Keratinocyte (primary cell): ENCODE data around the gene ZIC5. TPM values are rescaled to one million over a fixed set of nuclear protein-coding genes. Genes with fewer than 3 reads are reported as not detected.

Experiments
- DNase-seq: peaks from one replicate; pipeline ENCODE4 v3.0.0-alpha.2; 2011; ENCODE audit warnings: low read depth, missing footprints, low spot score
- FAIRE-seq: peaks from 2 replicates; lab custom pipeline; 2011; peaks lifted over from hg19 to GRCh38; lab: Jason Lieb, UNC
- H2AFZ ChIP-seq: 2 replicates; pipeline ENCODE4 v1.6.0; 2012; ENCODE audit warnings: low read length, control low read depth, inconsistent platforms; ENCODE audit not compliant: control insufficient read depth
- H3K27ac ChIP-seq: 2 replicates; pipeline ENCODE4 v1.5.1; 2011; ENCODE audit warnings: low read length; ENCODE audit not compliant: control insufficient read depth, insufficient read depth
- H3K27me3 ChIP-seq: 3 replicates; pipeline ENCODE4 v1.6.0; 2011; ENCODE audit warnings: low read length; ENCODE audit not compliant: control insufficient read depth, insufficient read depth; ENCODE audit errors: extremely low read depth
- H3K36me3 ChIP-seq, 2 experiments: 2 replicates in 1 of 2; 3 replicates in 1 of 2; pipeline ENCODE4 v1.5.1; 2011; ENCODE audit warnings: low read length in 2 of 2, mild to moderate bottlenecking in 1 of 2; ENCODE audit not compliant: control insufficient read depth in 2 of 2, insufficient read depth in 2 of 2; ENCODE audit errors: extremely low read depth in 1 of 2
- H3K4me1 ChIP-seq: 3 replicates; pipeline ENCODE4 v1.5.1; 2011; ENCODE audit warnings: low read length; ENCODE audit not compliant: control insufficient read depth, insufficient read depth; ENCODE audit errors: extremely low read depth
- H3K4me2 ChIP-seq: 3 replicates; pipeline ENCODE4 v1.6.0; 2011; ENCODE audit warnings: low read depth, low read length; ENCODE audit not compliant: control insufficient read depth, insufficient read depth; ENCODE audit errors: extremely low read depth
- H3K4me3 ChIP-seq, 3 experiments: fragments of 200-600 bp in 1 of 3; sonication (generic) in 1 of 3; 2 replicates in 2 of 3; 3 replicates in 1 of 3; pipeline ENCODE4 v1.5.1; 2011 to 2016; ENCODE audit warnings: low read length in 3 of 3, mild to moderate bottlenecking in 3 of 3, control low read depth in 2 of 3, inconsistent platforms in 1 of 3, low read depth in 1 of 3, mixed read lengths in 1 of 3, mixed run types in 1 of 3, moderate library complexity in 1 of 3; ENCODE audit not compliant: control insufficient read depth in 2 of 3, insufficient read depth in 2 of 3; ENCODE audit errors: extremely low read depth in 1 of 3
- H3K79me2 ChIP-seq: 2 replicates; pipeline ENCODE4 v1.6.0; 2012; ENCODE audit warnings: low read length; ENCODE audit not compliant: control insufficient read depth, insufficient read depth
- H3K9ac ChIP-seq: 3 replicates; pipeline ENCODE4 v1.6.0; 2011; ENCODE audit warnings: low read length; ENCODE audit not compliant: control insufficient read depth, insufficient read depth; ENCODE audit errors: extremely low read depth
- H3K9me1 ChIP-seq: 3 replicates; pipeline ENCODE4 v1.6.0; 2011; ENCODE audit warnings: low read length; ENCODE audit not compliant: control insufficient read depth, insufficient read depth; ENCODE audit errors: extremely low read depth
- H3K9me3 ChIP-seq: 2 replicates; pipeline ENCODE4 v1.5.1; 2012; ENCODE audit warnings: low read depth, low read length; ENCODE audit not compliant: control insufficient read depth
- H4K20me1 ChIP-seq: 3 replicates; pipeline ENCODE4 v1.6.0; 2011; ENCODE audit warnings: low read length; ENCODE audit not compliant: control insufficient read depth, insufficient read depth; ENCODE audit errors: extremely low read depth
- EZH2 ChIP-seq: IDR thresholded peaks from one replicate; pipeline ENCODE4 v1.6.1; 2012; ENCODE audit warnings: inconsistent platforms, mild to moderate bottlenecking, low read length, moderate library complexity
- dilution Hi-C: fragments of 300-500 bp; cut with MboI; formaldehyde crosslinking; loops from one replicate; pipeline ENCODE4 v1.7.0; 2020; ENCODE audit warnings: low sequenced_read_pairs; ENCODE audit not compliant: extremely low pct_ligation_motif_present
- polyA plus RNA-seq, 5 experiments: library from polyadenylated mRNA; depleted of rRNA in 3 of 5; stranded (reverse) in 3 of 5; stranded (forward) in 1 of 5; unstranded in 1 of 5; fragments of >200 nt; gene quantifications; 1 replicate in 1 of 5; 2 replicates in 3 of 5; 3 replicates in 1 of 5; pipeline versions ENCODE4 v1.2.1 to v1.2.3, GENCODE V29; 2011 to 2012; ENCODE audit warnings: missing spikeins in 2 of 5, low read depth in 1 of 5, low replicate concordance in 1 of 5
- TF ChIP-seq, protein P1 (sequence below), 3 experiments: IDR thresholded peaks in 1 of 3; conservative IDR thresholded peaks in 1 of 3; optimal IDR thresholded peaks in 1 of 3; 2 replicates in 2 of 3; 3 replicates in 1 of 3; pipeline versions ENCODE3 to v1.5.1; 2011; ENCODE audit warnings: low read length in 3 of 3, mild to moderate bottlenecking in 3 of 3, moderate library complexity in 2 of 3, control low read depth in 1 of 3, inconsistent platforms in 1 of 3; ENCODE audit not compliant: insufficient read depth in 2 of 3; ENCODE audit errors: extremely low read depth in 1 of 3

The ZIC5 gene
- polyA plus RNA-seq, 1 donor (not counting 4 experiments of a cell fraction or from before 2014, with no cell fraction given) = not detected

DNA sequence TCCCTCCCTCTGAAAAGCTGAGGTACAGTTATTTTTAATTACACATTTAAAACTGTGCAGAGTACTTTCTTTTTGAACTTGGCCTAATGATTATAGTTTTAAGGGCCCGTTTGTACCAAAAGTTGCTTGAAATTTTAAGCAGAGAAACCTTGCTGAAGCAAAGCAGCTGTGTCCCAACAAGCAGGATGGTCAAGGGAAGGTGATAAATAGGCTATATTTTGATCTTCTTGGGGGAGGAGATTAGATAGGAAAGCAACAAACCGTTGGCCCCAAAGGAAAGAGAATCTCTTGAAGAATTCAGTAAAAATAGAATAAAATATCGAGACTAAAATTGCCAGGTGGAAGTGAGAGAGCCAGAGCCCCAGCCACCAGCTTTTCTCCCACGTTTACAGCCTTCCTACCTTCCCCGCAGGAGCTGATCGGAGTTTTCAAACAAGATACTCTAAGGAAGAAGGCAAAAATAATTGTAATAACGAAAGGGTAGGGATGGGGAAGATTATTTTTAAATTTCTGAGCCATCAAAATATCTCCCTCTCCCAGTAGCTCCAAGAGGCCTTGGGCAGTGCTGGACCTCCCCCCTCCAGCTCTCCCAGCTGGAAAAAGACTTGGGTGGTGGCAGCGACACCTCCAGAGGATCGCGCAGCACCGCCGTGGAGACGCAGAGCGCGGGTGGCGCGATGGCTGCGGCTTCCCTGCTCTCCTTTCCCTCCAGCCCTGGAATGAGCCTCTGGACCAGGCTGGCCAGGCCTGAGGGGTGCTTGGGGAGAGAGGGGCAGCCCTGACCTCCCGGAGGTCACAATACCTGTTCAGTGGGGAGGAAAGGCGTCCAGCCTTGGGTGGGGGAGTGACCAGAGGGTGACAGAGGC is 15.8 kb upstream of the ZIC5 start:
- Histone ChIP-seq H3K9ac (no peak overlapping the region), H3K9me1 (no peaks in the 10 kb centered on the region), H3K4me3 (no peak overlapping the region), H2AFZ (no peak overlapping the region), H3K27me3 (peaks cover 98% of the 10 kb centered on the region), H3K4me1 (no peaks in the 10 kb centered on the region), H3K9me3 (peaks cover 5% of the 10 kb centered on the region), H3K4me2 (no peak overlapping the region), H3K36me3 (no peaks in the 10 kb centered on the region), H4K20me1 (peaks cover 17% of the 10 kb centered on the region), H3K27ac (no peak overlapping the region), H3K79me2 (no peaks in the 10 kb centered on the region)
- DNase-seq (no peak), FAIRE-seq (no peak)
- peak; percentile 73 for TF ChIP-seq EZH2
- TF ChIP-seq, protein P1, sequence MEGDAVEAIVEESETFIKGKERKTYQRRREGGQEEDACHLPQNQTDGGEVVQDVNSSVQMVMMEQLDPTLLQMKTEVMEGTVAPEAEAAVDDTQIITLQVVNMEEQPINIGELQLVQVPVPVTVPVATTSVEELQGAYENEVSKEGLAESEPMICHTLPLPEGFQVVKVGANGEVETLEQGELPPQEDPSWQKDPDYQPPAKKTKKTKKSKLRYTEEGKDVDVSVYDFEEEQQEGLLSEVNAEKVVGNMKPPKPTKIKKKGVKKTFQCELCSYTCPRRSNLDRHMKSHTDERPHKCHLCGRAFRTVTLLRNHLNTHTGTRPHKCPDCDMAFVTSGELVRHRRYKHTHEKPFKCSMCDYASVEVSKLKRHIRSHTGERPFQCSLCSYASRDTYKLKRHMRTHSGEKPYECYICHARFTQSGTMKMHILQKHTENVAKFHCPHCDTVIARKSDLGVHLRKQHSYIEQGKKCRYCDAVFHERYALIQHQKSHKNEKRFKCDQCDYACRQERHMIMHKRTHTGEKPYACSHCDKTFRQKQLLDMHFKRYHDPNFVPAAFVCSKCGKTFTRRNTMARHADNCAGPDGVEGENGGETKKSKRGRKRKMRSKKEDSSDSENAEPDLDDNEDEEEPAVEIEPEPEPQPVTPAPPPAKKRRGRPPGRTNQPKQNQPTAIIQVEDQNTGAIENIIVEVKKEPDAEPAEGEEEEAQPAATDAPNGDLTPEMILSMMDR (optimal IDR thresholded peaks at IDR 0.05 in 1 of 3, IDR thresholded peaks at IDR 0.05 in 1 of 3, conservative IDR thresholded peaks at IDR 0.05 in 1 of 3; ENCODE audit: extremely low read depth in 1 of 3, insufficient read depth in 2 of 3, low read length in 3 of 3) = no peak
- dilution Hi-C loops = no loop called here

DNA sequence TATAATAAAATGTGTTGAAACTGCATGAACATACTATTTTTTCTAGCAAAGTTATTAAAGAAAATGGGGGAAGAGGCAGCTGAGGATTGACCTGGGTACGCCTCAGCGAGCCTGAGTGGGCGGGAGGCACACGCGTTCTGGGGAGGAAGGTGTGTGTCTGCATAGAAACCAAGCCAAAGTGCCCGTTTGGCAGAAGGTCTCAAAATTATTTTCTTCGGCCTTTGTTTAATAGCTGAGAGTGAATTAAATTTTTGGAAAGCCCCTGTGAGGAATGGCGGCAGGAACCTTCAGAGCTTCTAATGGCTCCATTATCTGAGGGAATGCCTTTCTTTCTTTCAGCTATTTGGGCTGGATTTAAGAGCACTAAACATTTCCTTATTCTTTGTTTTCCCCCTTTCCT is 15.2 kb upstream of the ZIC5 start:
- H3K27ac ChIP-seq = no peak overlapping the region
- DNase-seq (no peak), FAIRE-seq (no peak)
- H3K9me1 ChIP-seq = no peaks in the 10 kb centered on the region
- dilution Hi-C loops = no loop called here
- peaks cover 97% of the 10 kb centered on the region for H3K27me3 ChIP-seq
- H3K36me3 ChIP-seq = no peaks in the 10 kb centered on the region
- no peak overlapping the region for H2AFZ ChIP-seq
- H3K4me3 ChIP-seq = no peak overlapping the region
- no peaks in the 10 kb centered on the region for H3K4me1 ChIP-seq
- peaks cover 5% of the 10 kb centered on the region for H3K9me3 ChIP-seq
- H3K9ac ChIP-seq = no peak overlapping the region
- no peaks in the 10 kb centered on the region for H3K79me2 ChIP-seq
- no peak for TF ChIP-seq EZH2
- TF ChIP-seq, protein P1 (optimal IDR thresholded peaks at IDR 0.05 in 1 of 3, IDR thresholded peaks at IDR 0.05 in 1 of 3, conservative IDR thresholded peaks at IDR 0.05 in 1 of 3; ENCODE audit: extremely low read depth in 1 of 3, insufficient read depth in 2 of 3, low read length in 3 of 3) = no peak
- no peak overlapping the region for H3K4me2 ChIP-seq
- H4K20me1 ChIP-seq = peaks cover 11% of the 10 kb centered on the region
